Measurements from ENCODE around the gene ACACA. TPM values are rescaled to one million over a fixed set of nuclear protein-coding genes. Genes with fewer than 3 reads are reported as not detected.

Gene ACACA
- total RNA-seq, 4 donors from 2014 or later, result 28.7 to 72.7 (median 42.2) TPM

DNA sequence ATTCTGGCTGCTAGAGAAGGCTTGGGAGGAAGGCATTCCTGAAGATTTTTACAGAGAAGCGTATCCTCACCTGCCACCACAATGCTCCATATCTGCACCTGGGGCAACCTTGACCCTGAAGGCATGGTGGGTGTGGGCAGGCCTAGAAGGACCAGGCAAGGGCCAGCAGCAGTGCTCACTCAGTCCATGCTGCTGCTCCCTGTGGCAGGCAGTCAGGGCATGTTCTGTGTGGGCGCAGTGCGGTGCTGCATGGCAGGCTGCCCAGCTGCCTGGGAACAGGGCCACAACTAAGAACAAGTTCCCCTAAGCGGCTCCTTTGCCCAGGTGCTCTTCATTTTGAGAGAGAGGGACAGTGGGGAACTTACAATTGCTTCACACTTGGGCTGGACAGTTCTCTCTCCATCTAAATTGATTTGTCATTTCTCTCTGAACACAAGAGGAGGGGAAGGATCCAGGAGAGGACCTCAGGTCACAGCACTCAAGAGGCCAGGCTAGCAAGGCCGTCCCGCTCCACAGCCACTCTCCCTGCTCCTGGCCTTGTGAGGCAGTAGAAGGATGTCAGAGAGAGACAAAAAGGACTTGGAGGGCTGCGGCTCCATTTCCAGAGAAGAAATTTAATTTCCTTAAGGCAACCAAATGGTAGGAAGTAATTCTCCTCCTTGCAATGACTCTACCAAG is 299.1 kb downstream of the ACACA start:
- TF ChIP-seq, protein P1, sequence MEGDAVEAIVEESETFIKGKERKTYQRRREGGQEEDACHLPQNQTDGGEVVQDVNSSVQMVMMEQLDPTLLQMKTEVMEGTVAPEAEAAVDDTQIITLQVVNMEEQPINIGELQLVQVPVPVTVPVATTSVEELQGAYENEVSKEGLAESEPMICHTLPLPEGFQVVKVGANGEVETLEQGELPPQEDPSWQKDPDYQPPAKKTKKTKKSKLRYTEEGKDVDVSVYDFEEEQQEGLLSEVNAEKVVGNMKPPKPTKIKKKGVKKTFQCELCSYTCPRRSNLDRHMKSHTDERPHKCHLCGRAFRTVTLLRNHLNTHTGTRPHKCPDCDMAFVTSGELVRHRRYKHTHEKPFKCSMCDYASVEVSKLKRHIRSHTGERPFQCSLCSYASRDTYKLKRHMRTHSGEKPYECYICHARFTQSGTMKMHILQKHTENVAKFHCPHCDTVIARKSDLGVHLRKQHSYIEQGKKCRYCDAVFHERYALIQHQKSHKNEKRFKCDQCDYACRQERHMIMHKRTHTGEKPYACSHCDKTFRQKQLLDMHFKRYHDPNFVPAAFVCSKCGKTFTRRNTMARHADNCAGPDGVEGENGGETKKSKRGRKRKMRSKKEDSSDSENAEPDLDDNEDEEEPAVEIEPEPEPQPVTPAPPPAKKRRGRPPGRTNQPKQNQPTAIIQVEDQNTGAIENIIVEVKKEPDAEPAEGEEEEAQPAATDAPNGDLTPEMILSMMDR (IDR thresholded peaks at IDR 0.05), result no peak
- DNase-seq (ENCODE audit: low spot score) (no peak), ATAC-seq (ENCODE audit: low FRiP score) (no peak)

- no peak for DNase-seq (ENCODE audit: low spot score)
- ATAC-seq (ENCODE audit: low FRiP score), result no peak
- TF ChIP-seq, protein P1 (IDR thresholded peaks at IDR 0.05), result no peak
Measured at GRCh38 chr17:37106049-37106448, 300.6 kb downstream of the ACACA start.

- TF ChIP-seq, protein P1 (IDR thresholded peaks at IDR 0.05), result no peak
- DNase-seq (ENCODE audit: low spot score) (no peak), ATAC-seq (ENCODE audit: low FRiP score) (no peak)
Measured at GRCh38 chr17:37103231-37103630, 303.4 kb downstream of the ACACA start.

DNA sequence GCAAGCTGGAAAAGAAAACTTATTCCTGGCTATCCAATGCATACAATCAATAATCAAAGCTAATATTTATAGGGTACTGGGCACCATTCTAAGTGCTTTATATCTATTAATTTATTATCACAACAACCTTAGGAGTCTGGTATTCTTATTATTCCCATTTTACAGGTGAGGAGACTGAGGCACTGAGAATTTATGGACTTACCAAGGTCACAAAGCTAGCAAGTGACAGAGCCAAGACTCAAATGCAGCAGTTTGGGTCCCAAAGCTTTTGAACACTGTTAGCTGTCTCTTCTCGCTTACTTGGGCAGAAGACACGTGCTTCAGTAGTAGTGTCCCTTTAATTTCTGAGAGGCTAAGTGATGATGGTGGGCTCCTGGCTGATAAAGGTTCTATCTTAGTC is 305.3 kb downstream of the ACACA start:
- no peak for ATAC-seq (ENCODE audit: low FRiP score)
- TF ChIP-seq, protein P1 (IDR thresholded peaks at IDR 0.05), result no peak
- no peak for DNase-seq (ENCODE audit: low spot score)

- ATAC-seq (ENCODE audit: low FRiP score) (no peak), DNase-seq (ENCODE audit: low spot score) (no peak)
Measured at GRCh38 chr17:37100231-37100630, 306.4 kb downstream of the ACACA start.

DNA sequence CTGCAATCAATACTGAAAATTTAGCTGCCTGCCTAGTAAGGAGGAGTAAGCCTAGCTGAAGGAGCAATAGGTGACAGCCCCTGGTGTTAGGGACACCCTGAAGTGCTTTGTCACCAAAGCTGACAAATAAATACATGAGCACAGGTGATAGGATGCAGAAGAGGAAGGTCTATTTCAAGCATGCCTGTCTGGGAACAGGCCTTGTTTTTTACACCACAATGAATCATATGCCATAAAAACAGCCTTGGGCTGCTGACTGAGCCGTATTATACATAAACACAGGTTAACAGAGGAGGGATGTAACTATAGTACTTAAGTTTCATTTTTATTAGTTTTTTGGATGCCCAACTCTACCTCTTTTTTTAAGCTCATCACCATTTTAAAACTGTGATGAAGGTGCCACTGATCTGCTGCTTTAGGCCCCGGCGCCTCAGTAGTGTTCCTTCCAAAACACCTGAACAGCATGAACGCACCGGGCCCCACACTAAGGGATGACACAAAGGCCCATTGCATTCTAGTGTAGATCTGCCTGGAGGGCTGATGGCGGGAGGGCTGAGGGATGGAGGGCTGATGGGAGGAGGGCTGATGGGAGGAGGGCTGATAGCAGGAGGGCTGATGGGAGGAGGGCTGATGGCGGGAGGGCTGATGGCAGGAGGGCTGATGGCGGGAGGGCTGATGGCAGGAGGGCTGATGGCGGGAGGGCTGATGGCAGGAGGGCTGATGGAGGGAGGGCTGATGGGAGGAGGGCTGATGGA is 307.5 kb downstream of the ACACA start:
- DNase-seq (ENCODE audit: low spot score) (no peak), ATAC-seq (ENCODE audit: low FRiP score) (no peak)
- TF ChIP-seq, protein P1 (IDR thresholded peaks at IDR 0.05), result no peak

More at GRCh38 chr17:37100231-37100630, 306.4 kb downstream of the ACACA start:
- TF ChIP-seq, protein P1 (IDR thresholded peaks at IDR 0.05), result no peak

GRCh38 chr17:37098152-37098551 is 308.5 kb downstream of the ACACA start:
- ATAC-seq (ENCODE audit: low FRiP score), result no peak
- no peak for DNase-seq (ENCODE audit: low spot score)
- TF ChIP-seq, protein P1 (IDR thresholded peaks at IDR 0.05), result no peak
